Measurements from ENCODE around the gene CATSPER3.
"Not testable (repeated sequence)": the region's sequence is repeated elsewhere in the genome, so short reads cannot be mapped to it uniquely, and the experiment has no call there.

Gene CATSPER3

GRCh38 chr5:134975843-134976242 is 8.1 kb downstream of the CATSPER3 start:
- DNase-seq: no peak

- DNase-seq: no peak
These were observed 9.1 kb downstream of the CATSPER3 start for GRCh38 chr5:134976841-134977240.

DNA sequence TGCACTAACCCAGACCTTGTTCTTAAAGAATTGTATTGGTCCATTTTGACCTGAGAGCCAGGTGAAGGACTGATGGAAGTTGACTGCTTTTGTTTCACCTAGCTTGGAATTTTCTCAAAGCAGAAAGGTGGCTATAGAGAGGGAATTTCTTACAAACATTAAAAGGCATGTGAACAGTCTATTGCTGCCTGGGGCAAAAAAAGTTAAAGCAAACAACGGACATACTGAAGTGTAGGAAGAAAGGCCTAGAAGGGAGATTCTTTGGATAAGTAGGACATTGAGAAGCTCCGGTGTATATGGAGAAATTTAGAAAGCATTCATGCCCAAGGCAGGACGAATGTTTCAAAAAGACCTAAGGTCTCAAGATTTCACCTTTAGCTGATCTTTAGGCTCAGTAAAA is 11.7 kb downstream of the CATSPER3 start:
- DNase-seq: no peak

DNA sequence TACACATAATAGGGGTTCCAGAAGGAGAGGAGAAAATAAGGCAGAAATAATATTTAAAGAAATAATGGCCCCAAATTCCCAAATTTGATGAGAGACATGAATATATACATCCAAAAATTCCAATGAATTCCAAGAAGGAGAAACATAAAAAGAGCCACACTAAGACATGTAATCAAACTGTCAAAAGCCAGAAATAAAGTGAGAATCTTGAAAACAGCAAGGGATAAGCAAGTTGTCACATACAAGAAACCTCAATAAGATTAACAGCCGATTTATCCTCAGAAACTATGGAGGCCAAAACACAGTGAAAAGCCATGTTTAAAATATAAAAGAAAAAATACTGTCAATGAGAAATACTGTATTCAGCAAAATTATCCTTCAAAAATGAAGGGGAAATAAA is 14.5 kb downstream of the CATSPER3 start:
- DNase-seq: no peak

DNA sequence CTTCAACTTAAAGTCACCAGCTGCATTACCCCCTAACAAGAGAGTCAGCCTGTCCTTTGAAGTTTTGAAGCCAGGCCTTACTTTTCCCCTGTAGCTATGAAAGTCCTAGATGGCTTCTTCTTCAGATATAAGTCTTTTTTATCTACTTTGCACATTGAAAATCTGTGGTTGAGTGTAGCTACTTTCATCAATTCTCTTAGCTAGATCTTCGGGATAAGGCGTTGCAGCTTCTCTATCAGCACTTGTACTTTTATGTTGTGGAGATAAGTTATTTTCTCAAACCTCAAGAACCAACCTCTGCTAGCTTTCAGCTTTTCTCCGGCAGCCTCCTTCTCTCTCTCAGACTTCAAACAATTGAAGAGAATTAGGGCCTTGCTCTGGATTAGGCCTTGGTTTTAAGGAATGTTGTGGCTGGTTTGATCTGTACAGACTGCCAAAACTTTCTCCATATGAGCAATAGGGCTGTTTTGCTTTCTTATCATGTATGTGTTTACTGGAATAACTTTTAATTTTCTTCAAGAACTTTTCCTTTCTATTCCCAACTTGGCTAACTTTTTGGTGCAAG is 21.6 kb downstream of the CATSPER3 start:
- no peak for DNase-seq

DNA sequence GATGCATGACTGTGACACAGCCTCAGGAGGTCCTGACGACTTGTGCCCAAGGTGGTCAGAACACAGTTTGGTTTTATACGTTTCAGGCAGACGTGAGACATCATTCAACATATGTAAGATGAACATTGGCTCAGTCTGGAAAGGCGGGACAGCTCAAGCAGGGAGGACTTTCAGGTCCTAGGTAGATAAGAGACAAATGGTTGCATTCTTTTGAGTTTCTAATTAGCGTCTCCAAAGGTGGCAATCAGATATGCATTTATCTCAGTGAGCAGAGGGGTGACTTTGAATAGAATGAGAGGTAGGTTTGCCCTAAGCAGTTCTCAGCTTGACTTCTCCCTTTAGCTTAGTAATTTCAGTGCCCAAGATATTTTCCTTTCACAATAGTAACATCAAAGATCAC is 22.5 kb downstream of the CATSPER3 start:
- not testable (repeated sequence) for DNase-seq

GRCh38 chr5:134992148-134992547 is 24.4 kb downstream of the CATSPER3 start:
- no peak for DNase-seq

DNA sequence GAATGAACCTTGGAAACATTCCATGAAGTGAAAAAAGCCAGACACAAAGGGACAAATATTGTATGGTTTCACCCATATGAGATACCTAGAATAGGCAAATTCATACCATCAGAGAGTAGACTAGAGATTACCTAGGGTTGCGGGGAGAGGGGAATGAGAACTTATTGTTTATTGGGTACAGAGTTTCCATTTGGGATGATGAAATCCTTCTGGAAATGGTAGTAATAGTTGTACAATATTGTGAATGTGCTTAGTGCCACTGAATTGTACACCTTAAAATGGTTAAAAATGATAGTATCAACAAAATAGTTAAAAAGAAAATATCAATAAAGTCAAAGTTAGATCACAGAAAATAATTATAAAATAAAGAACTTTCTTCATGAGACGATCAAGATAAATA is 25.5 kb downstream of the CATSPER3 start:
- no peak for DNase-seq

DNA sequence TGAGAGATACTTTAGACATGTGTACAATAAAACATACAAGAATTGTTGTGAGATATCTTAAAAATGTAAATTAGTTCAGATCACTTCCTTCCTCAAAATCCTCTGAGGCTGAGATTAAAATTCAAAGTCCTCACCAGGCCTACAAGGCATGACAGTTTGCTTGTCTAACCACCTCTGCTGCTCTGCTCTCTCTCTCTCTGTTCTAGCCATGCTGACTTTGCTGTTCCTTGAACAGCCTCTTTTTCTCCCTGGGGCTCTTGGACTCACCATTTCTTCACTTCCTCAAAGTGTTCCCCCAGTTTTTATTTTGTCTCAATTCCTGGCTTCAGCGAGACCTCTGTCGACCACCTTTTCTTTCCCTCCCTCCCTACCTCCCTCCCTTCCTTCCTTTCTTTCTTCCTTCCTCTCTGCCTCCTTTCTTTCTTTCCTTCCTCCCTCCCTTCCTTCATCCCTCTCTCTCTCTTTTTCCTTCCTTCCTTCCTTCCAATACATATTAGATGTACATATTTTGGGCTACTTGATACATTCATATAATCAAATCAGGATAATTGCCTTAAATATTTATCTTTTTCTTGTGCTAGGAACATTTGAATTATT is 27.0 kb downstream of the CATSPER3 start:
- no peak for DNase-seq

GRCh38 chr5:134995850-134996402 is 28.2 kb downstream of the CATSPER3 start:
- no peak for DNase-seq

- DNase-seq: no peak
These were observed 29.3 kb downstream of the CATSPER3 start for GRCh38 chr5:134997015-134997414.

DNA sequence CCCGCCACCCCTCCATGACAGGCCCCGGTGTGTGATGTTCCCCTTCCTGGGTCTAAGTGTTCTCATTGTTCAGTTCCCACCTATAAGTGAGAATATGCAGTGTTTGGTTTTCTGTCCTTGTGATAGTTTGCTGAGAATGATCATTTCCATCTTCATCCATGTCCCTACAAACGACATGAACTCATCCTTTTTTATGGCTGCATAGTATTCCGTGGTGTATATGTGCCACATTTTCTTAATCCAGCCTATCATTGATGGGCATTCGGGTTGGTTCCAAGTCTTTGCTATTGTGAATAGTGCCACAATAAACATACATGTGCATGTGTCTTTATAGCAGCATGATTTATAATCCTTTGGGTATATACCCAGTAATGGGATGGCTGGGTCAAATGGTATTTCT is 30.4 kb downstream of the CATSPER3 start:
- DNase-seq: not testable (repeated sequence)

DNA sequence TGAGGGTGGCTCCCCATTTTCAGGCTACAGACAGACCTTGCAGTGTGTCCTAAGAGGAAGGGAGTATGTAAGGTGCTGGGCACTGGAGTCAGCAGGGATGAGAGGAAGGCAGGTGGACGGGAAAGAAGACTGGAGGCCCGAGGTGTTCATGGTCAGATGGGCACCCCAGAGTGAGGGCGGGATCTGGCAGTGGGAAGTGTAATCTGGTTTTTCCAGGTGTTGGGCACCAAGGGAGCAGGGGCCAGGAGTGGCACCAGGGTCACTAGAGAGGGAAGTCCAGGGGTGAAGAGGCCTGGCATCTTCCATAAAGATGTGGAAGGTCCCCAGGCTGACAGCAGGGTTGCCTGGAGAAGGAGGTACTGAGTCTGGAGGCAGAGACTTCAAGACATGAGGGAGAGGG is 36.7 kb downstream of the CATSPER3 start:
- no peak for DNase-seq

DNA sequence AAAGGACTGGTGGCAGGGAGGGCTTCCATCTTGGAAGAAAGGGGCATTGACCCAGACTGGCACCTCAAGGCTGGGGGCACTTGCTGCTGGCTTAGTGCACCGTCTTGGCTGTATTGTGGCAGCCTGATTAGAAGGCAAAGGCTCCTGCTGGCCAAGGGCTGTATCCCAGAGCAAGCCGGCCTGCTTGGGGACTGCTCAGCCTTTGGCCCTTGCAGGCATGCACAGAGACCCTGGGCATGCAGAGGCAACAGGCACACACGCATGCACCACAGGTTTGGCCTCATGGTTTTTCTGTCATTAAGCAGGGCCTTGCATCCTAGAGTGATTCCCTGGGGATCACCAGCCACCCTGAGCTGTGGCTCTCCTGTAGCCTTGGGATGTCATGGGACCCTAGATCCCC is 37.4 kb downstream of the CATSPER3 start:
- DNase-seq: no peak

DNA sequence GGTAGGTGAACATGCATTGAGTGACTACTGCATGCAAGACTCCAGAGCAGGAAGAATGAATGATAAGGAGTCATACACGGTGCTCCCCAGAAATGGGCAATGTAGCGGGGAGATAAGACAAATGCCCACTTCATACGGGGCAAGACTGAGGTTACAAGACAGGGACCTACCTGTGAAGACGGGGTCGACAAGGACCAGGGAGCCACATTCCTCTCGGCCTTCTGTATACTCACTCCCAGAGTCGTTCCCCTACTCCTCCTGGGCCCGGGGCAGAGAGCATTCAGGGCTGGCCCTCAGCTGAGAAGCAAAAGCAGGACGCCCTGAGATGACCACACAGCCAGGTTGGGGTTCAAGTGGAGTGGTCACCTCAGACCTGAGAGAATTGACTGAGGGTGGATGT is 39.6 kb downstream of the CATSPER3 start:
- no peak for DNase-seq

GRCh38 chr5:135007749-135008363 is 40.1 kb downstream of the CATSPER3 start:
- no peak for DNase-seq

DNA sequence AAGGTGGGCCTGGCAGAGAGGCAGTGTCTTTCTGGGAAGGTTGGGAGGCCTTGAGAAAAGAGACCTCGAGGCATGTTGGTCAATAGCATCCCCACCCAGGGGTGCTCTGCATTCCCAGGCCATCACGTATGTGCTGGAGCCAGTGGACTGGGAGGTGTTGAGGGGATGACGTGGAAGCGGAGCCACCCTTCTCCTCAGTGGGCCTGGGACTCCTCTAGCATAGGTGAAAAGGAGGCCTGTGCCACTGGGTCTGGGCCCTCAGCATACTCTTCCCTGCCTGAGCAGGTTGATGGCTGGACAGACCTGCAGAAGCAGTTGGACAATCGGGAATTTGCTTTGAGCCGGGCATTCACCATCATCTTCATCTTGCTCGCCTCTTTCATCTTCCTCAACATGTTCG is 40.8 kb downstream of the CATSPER3 start:
- DNase-seq: no peak

GRCh38 chr5:135008981-135009735 is 41.5 kb downstream of the CATSPER3 start:
- DNase-seq: no peak

GRCh38 chr5:135009736-135010501 is 42.2 kb downstream of the CATSPER3 start:
- DNase-seq: no peak

DNA sequence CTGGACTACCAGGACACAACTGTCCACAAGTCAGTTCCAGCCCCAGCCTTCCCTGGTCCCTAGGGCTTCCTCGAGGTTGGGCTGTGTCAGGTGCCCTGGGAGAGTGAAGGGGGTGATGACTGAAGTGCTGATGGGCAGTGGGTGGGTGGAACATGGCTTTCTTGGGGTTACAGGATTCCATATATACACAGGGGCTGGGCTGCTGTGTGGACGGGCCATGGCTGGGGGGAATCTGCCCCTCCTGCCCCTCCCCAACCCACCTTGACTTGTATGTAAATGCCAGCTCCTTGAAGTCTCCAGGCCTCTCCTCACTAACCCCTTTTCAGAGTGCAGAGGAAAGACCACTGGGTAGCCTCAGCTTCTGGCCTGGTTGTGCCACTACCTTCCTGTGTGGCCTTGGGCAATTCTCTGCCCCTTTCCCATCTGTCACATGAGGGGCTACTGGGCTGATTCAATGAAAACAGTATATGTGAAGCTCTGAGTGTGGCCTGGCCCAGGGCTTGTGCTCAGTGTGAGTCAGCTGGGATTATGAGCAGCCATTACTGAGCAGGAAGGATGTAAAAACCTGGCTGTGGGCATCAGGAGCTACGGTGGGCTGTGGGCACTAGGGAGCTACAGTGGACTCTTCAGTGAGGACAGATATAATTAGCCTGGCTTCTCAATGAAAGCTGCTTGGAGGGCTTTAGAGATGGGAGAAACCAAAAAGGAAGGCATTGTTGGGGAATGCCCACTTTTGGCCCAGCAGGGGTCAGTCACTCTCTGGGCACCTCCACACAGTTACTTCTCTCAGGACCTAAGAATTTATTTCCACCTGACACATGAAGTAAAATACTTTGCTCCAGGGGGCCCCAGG is 43.0 kb downstream of the CATSPER3 start:
- no peak for DNase-seq

GRCh38 chr5:135011355-135012032 is 43.8 kb downstream of the CATSPER3 start:
- DNase-seq: no peak

Data from NCI-H2107 (cell line).